Astrocyte (in vitro differentiated cells and primary cell): ENCODE results near the gene ACOT13. TPM values are rescaled to one million over a fixed set of nuclear protein-coding genes. Genes with fewer than 3 reads are reported as not detected.

Source experiments
- total RNA-seq: library from RNA; stranded (reverse); gene quantifications from 2 replicates; pipeline ENCODE4 v1.2.1, GENCODE V29; 2021

ACOT13 gene
- total RNA-seq, 1 donor from 2014 or later: 35.9 TPM

Other genes starting within 250 kb of the ACOT13 start
- 0.60 and 0.75 TPM in 2 replicates for gene GPLD1, start 177.5 kb upstream of the ACOT13 start, total RNA-seq
- 3.7 and 5.0 TPM in 2 replicates for gene ALDH5A1, start 172.1 kb upstream of the ACOT13 start, total RNA-seq
- 0.05 and 0.10 TPM in 2 replicates for gene KIAA0319, start 20.9 kb upstream of the ACOT13 start, total RNA-seq
- 27.2 and 27.3 TPM in 2 replicates for gene TDP2, start 178 bp upstream of the ACOT13 start, total RNA-seq
- 162 and 178 TPM in 2 replicates for gene C6orf62, start 52.1 kb downstream of the ACOT13 start, total RNA-seq
- gene GMNN, start 107.9 kb downstream of the ACOT13 start, total RNA-seq: 13.0 and 16.4 TPM in 2 replicates
- gene ARMH2, start 131.8 kb downstream of the ACOT13 start, total RNA-seq: not detected in 2 replicates